GM19238 (cell line): ENCODE results near the gene LSM12.
"Not testable (repeated sequence)": the region's sequence is repeated elsewhere in the genome, so short reads cannot be mapped to it uniquely, and the experiment has no call there.

Experiments used
- DNase-seq: peaks from one replicate; pipeline ENCODE4 v3.0.0; 2011; ENCODE audit warnings: low spot score; ENCODE audit not compliant: insufficient read length

The LSM12 gene

DNA sequence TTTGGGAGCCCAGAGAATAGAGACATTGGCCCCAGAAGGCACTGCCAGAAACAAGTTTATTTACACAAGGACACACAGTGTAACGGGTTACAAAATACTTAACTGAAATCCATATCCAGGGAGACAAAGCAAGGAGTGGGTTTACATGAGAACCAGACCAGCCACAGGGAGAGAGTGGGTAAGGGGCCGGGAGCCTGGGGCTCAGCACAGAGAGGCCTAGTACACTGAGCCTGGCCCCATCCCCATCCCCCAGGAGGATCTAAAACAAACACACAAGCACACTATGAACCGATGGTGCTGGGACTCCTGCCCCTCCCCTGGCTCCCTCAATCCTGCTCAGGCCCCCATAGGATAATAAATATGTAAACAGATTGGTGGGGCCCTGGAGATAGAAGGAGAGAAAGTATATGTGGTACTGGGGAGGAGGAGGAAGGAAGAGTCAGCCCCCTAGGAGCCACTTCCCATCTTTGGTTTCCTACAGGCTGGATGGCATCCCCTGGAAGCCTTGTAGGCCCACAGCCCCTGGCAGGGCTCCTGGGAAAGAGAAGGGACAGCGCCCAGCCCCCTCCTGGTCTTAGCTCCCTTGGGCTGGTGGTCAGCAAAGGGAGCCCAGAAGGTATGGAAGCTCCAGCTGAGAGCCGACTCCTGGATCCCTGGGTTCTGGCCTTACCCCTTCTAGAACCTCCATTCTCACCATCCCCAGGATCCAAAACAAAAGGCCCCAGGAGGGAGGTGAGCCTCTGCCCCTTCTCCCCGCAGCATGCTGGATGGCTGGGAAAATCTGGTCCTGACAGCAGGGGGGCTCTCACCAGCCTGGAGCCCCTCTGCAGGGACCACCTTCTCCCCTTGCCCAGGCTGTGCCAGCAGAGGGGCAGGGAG lies 10.5 kb upstream of the LSM12 start:
- no peak for DNase-seq

- no peak for DNase-seq
Observed at GRCh38 chr17:44075598-44076293, 9.3 kb upstream of the LSM12 start.

GRCh38 chr17:44074911-44075285 lies 8.4 kb upstream of the LSM12 start:
- no peak for DNase-seq

DNA sequence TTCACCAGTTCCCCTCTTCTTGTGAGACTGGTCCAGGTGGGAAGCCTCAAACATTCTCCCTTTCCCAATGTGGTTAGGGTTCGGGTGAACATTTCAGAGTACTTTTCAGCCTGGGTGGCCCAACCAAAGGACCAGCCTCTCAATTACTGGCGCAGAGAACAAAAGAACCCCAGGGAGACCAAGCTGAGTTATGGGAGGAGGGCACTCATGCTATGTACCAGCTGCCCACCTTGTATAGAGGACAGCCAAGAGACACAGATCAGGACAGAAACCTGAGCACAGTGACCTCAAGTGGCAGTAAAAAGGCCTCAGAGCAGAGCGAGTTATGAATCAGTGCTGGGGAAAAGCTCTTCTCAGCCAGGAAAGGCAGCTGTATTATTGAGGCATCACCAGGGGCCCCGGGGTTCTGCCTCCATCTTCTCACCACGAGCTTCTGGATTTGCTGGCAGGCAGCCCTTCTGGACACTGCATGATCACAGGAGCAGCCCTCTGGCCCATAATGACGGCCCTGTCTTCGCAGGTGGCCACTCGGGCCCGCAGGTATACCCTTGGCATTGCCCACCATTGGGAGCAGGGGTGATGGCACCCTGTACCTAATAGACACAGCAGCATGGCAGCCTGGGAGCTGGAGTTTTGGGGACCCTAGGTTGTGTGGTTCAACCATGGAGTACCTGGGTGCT lies 7.9 kb upstream of the LSM12 start:
- DNase-seq, result no peak

- DNase-seq, result no peak
Observed at GRCh38 chr17:44071772-44072171, 5.3 kb upstream of the LSM12 start.

GRCh38 chr17:44071198-44071520 lies 4.7 kb upstream of the LSM12 start:
- no peak for DNase-seq

DNA sequence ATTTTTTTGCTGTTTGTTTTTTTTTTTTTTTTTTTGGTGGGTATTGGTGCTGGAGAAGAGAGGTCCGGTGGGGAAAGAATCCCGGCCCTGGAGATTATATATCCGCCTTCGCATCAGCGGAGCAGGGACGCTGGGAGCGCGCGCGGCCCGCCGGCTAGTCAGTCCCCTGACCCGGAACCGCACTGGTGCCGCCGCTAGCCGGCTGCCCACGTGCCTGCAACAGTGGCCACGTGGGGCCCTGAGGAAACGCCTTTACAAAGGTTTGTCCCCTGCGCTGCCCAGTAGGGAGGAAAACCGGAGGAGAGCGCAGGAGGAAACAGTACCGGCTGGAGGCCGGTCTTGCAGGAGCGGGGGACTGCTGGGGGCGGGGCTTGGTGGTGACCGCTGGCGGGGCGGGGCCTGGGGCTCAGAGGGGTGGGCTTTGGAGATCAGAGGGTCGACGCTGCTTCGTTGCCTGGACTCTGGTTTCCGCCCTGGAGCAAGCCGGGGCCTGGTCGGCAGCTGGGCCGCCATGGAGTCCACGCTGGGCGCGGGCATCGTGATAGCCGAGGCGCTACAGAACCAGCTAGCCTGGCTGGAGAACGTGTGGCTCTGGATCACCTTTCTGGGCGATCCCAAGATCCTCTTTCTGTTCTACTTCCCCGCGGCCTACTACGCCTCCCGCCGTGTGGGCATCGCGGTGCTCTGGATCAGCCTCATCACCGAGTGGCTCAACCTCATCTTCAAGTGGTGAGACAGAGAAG lies 4.2 kb upstream of the LSM12 start, which contains the start of gene G6PC3:
TSS of gene G6PC3 (plus strand) at position 281 of the 743 bp plus-strand sequence. CDS start at position 512, 231 bp downstream.
- DNase-seq, result peak; percentile 94

DNA sequence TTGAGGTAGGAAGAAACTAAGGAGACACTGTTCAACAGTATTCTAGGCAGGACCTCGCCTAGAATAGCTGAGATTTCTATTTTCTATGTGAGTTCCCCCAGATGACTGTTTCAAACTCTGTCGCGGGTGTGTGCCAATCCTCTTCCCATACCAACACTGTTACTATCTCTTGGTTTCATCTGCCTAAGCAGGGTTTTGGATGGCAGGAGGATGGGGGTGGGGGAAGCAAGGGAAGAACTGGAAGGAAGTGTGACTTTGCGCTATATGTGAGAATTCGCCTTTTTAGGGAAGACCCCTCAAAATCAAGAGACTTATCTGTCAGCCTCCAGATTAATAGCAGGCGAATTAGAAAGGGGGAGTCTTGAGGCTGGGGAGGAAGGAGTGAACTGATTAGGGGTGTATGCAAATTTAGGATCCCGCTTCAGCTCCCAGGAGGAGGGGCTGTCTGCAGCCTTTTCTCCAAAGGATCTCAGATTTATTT lies 3.5 kb upstream of the LSM12 start:
- no peak for DNase-seq

- no peak for DNase-seq
Observed at GRCh38 chr17:44067545-44067940, 1.1 kb upstream of the LSM12 start.

- DNase-seq, result no peak
Observed at GRCh38 chr17:44065668-44066203, 735 bp downstream of the LSM12 start.

- DNase-seq, result no peak
Observed at GRCh38 chr17:44063704-44064639, 2.5 kb downstream of the LSM12 start.

DNA sequence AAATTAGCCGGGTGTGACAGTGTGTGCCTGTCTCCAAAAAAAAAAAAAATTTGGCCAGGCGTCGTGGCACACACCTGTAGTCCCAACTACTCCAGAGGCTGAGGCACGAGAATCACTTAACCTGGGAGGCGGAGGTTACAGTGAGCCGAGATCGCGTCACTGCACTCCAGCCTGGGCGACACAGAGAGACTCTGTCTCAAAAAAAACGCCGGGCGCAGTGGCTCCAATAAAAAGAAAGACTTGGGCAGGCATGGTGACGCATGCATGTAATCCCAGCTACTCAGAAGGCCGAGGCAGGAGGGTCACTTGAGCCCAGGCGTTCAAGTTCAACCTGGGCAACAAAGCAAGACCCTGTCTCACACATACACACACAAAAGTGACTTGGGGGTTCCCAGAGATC lies 3.6 kb downstream of the LSM12 start:
- DNase-seq, result no peak

DNA sequence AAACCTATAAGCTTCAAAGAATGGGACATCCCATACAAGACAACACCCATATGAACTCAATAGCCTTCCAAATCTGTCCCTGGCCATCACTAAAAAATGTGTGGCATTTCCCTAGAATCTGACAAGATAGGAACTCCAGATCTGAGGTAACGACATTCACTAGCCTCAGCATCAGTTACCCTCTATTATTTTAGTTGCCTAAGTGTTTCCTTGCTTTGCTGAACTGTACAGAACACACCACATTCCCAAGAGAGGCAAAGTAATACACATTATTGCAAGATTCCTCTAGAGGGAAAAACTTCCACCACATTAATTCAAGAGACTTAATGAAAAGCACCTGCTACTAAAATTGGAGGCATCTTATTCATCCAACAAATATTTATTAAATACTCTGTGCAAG lies 5.0 kb downstream of the LSM12 start:
- DNase-seq, result no peak

DNA sequence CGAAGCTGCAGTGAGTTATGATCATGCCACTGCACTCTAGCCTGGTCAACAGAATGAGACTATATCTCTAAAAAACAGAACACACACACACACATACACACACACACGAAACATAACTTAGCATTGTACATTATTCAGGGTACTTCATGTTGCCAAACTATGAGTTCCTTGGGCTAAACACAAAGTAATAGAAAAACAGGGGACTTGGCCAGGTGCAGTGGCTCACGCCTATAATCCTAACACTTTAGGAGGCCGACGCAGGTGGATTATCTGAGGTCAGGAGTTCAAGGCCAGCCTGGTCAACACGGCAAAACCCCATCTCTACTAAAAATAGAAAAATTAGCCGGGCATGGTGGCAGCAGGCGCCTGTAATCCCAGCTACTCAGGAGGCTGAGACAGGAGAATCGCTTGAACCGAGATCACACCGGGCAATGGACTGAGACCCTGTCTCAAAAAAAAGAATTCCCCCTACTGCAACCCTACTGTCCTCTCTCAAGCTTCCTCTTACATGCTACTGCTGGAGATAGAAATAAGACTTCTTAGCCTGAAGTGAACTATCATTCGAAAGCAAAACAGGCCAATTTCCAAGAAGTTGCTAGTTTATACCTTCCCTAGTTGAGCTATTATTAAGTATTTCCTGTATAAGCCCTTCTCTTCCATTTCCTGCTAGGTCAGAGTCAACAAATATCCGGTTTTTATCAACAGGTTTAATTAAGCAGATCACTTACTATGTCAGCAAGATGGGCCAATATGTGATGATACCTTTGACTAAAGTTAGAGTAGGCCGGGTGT lies 7.2 kb downstream of the LSM12 start:
- no peak for DNase-seq

DNA sequence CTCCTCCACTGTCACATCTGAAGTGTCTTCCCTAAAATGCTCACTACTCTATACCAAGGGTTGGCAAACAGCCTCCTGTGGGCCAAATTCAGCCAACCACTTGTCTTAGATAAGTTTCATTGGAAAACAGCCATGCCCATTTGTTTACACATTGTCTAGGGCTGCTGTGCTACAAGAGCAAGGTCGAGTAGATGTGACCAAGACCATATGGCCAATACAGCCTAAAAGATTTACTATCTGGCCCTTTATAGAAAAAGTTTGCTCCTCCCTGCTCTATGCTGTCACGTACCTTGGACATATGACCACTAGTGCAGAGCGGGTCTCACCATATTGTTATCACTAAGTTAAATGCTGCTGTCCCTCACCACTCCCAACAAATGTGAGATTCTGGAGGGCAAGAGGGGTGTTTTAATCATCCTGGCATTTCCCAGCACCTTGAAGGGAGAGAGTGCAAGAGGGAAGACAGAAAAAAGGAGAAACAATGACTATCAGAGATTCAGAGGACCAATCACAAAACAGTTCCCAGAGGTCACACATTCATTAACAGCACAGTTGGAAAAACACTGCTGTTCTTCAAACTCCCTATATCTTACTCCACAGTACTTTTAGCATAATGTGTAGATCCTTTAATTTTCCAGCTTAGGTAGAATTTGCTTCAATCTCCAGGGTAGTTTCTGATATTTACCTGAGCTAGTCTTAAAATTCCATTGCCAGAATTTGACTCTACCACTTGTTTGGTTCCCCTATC lies 13.2 kb downstream of the LSM12 start:
- no peak for DNase-seq

DNA sequence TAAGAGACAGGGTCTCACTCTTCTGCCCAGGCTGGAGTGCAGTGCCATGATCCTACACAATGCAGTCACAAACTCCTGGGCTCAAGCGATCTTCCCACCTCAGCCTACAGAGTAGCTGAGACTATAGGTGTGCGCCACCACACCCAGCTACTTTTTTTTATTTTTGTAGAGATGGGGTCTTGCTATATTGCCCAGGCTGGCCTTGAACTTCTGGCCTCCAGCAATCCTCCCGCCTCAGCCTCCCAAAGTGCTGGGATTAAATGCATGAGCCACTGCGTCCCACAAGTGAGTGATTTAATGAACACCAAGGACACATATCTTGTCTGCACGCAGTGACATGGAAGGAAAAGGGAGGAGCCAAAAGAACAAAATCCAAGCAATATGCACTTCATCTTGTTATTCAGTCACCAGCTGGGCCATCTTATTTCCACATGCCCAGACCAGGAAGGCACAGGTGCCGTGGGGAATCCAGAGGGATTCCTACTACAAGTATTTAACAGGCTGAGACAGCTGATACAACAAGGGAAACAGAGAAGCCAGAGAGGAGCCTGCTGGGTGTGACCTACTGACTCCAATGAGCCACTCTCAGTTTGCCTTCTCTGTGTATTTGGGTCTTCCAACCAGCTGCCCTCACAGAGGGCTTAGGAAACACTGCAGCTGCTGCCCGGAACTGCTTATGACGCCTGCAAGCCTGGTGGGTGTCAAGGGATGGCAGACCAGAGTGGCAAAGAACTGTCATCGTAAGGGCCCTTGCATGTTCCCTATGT lies 17.0 kb downstream of the LSM12 start:
- no peak for DNase-seq

DNA sequence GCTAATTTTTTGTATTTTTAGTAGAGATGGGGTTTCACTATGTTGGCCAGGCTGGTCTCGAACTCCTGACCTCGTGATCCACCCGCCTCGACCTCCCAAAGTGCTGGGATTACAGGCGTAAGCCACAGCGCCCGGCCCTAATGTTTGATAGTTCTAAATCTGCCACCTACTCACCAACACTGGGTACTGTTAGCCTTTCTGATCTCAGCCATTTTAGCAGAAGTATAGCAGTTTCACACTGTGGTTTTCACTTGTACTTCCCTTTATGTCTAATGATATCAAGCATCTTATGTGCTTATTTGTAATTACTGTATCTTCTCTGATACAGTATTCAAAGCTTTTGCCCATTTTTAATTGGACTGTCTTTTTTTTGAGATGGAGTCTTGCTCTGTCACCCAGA lies 19.6 kb downstream of the LSM12 start:
- not testable (repeated sequence) for DNase-seq

DNA sequence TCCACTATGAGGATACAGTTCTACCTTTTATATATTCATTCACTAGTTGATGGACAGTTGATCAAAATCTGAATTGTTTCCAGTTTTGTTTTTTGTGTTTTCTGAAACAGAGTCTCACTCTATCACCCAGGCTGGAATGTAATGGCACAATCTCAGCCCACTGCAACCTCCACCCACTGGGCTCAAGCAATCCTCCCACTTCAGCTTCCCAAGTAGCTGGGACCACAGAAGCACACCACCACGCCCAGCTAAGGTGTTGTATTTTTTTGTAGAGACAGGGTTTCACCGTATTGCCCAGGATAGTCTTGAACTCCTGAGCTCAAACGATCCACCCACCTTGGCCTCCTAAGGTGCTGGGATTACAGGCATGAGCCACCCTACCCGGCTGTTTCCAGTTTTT lies 21.0 kb downstream of the LSM12 start:
- no peak for DNase-seq
